Measurements from ENCODE around the gene AVPR2.

AVPR2 gene

DNA sequence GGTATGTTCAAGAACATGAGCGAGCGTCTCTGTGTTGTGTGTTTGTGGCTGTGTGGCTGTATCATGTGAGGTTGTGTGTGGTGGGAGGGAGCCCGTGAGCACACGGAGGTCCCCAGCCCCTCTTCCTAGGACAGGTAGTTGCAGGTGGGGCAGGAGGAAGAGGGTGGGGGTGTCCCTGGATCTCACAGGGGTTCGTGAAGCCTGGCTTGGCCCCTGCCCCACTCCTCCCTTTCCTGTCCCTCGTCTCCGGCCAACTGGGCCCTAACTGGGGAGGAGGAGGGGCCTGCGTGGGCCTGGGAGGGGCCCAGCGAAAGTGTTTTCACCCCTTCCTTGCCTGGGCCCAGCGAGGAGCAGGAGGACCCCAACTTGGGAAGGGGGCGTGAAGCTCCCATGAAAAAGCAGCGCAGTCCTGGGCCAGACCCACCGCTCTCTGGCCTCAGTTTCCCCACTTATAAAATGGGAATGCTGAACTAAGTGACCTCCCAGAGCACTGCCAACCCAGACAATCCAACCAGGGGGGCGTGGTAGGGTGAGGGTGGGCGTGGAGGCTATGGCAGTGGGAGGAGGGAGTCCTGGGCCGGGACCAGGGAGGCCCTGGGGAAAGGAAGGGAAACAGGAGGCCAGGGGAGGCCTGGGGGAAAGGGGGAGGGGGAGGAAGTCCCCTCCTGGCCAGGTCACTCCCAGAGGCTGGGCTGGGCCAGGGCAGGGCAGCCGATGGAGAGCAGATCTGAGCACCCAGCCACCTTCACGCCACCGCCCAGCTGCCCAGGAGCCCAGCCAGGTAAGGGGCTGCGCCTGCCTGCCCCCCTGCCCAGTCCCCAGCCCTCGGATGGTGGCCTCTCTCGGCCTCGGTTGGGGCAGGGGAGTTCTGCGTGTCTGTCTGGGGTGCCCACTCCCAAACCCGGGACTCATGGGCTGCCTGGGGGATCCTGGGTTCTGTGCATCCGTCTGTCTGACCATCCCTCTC lies at the start of gene AVPR2:
Gene AVPR2 (plus strand): TSS at position 683 of the 967 bp plus-strand sequence. CDS start 473 bp downstream, outside the sequence.
- DNase-seq (ENCODE audit: low read depth), result no peak

DNA sequence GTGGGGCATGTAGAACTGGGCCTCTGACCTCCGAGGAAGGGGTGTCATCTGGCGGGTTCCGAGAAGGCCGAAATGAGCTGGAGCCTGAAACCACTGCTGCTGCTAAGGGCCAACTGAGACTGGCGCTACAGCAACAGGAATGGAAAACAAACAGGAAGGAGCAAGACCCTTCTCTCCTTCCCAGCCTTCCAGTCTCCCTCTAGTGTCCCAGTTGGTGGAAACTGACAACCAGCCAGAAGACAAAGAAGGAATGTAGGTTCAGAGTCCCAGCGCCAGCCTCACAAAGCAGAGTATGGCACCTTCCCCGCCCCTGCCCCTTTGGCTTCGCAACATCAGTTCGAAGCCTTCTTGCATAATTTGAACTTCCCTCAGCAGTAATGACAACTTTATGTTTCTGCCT lies 49.8 kb upstream of the AVPR2 start:
- no peak for DNase-seq (ENCODE audit: low read depth)

DNA sequence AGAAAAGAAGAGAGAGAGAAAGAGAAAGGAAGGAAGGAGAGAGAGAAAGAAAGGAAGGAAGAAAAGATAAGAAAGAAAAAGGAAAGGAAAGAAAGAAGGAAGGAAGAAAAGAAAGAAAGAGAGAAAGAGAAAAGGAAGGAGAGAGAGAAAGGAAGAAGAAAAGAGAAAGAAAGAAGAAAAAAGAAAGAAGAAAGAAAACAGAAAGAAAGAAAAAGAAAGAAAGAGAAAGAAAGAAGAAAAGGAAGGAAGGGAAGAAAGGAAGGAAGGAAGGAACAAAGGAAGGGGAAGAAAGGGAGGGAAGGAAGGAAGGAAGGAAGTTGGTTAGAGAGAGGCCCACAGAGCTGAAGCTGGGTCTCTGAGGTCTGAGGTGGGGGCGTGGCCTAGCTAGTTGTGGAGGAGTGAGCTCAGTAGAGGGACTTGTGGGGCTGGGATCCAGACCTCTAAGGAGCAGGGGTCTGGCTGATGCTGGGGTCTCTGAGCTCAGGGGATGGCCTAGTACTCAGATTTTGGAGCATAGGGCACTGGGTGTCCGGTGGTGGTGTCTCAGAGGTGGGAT lies 47.0 kb upstream of the AVPR2 start:
- DNase-seq (ENCODE audit: low read depth), result no peak

DNA sequence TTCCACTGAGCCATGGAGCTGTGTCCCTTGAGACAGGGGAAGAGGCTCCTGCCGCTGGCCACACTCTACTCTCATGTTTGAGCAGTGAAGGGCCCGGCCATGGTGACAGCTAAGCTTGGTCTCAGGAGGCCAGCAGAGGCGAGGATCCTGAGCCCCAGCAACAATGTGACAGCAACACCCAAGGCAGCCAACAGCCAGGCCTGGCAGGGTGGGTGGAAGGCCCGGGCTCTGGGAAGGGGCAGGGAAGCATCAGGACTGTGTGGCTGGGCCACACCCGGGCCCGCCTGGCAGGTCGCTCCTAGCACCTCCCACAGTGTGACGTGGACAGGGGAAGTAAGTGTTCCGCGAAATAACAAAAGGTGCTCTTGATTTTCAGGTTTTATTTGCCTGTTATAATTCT lies 43.3 kb upstream of the AVPR2 start:
- DNase-seq (ENCODE audit: low read depth), result no peak

DNA sequence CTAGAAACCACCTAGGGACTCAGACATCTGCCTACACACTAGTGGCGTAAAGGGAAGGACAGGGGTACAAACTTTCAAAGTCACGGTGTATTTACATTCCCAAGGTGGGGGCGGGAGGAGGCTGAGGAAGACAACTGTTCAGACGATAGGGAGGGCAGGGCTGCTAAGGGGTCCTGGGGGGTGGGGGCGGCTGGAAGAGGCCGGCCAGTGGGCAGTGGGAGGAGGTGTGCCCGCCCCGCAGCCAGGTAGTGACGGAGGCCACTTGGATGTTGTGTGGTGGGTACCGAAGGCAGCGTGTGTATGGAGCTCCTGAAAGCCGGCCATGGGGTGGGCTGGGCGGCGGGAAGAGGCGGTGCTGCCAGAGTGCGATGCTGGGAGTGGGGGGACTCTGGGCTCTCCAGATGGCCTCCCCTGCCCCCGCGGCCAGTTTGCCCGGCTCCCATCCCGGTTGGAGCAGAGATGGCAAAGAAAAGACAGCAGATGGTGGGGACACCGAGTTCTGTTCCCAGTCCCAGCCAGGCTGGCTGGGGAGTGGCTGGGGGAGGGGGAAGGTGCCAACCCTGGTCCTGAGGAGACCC lies 42.7 kb upstream of the AVPR2 start:
- DNase-seq (ENCODE audit: low read depth), result no peak

DNA sequence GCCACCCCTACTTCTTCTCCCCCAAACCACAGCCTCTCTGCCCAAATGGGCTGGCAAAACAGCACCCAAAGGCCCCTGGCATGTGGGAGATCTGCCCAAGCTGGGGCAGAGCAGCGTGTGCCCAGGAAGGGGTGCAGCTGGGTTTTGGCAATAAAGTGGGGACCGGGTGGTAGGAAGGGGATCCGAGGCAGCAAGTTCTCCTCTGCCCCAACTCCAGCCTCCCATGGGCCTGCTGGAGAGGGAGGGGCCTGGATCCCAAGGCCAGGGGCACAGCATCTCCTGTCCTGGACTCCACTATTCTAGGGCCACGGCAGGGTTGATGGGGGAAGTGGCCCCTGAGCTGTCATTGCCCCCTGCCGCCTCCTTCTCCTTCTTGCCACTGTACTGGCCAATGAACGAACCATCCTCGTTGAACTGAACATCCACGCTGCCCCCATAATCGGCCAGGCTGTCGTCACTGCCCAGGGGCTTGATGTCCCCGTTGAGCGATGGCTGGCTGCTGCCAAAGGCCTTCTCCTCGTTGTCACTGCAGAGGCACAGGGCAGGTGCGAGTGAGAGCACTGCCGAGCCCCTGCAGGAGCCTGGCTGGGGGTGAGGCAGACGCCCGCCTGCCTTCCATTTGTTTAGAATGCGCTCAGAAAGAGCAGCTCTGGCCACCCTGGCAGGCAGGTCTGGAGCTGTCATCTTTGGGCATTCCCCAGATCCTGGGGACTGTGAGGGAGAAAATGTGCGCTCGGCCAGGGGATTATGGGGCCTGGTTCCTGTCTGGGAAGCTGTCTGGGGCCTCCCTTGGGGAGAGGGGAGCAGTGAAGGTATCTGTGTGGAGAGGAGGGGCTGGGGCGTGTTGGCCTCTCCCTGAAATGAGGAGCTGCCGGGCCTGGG lies 41.9 kb upstream of the AVPR2 start:
- no peak for DNase-seq (ENCODE audit: low read depth)

DNA sequence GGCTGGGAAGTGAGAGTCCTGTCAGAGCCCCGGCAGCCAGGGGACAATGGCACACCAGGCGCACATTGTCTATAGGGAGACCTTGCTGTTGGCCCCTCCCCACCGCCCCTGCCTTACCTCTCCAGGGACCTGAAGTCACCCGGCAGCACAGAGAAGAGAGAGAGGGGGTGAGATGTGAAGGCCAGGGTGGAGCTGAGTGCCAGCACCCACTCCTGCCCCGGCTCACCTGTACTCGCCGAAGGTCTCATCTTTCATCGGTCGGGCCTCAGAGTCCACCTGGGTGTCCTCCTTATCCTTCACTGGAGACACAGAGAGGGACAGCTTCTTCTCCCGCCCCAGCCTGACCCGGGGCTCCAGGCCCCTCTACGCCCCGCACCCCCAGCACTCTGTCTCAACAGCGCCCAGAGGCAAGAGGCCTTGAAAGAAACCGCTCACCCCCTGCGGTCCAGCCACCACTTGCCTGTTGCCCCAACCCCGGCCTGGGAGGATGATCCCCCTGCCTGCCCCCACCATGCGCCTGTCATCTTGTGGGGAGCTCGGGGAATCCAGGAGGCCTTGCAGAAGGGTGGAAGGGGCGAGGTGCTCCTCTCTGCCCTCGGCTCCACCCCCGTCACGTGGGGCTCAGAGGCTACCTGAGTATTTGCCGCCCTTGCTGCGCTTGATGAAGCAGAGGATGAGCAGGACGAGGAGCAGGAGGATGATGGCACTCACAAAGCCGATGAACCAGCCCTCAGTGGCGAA lies 41.1 kb upstream of the AVPR2 start:
- no peak for DNase-seq (ENCODE audit: low read depth)

DNA sequence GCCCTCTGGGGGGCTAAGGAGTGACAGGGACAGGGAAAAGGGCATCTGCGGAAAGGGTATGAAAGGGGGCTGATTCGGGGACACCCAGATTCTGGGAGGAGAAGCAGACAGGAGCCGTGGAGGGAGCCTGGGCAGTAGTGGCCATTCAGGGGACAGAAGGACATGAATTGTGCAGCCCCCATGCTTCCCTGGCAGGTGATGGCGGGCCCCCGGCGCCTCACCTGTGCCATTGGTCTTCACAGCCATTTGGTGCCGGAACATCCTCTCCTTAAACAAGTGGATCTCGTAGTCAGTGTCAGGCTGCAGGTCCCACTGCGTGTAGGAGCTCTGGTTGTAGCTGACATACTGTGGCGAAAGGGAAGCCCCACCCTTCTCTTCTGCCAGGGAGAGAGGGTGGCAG lies 40.4 kb upstream of the AVPR2 start:
- no peak for DNase-seq (ENCODE audit: low read depth)

DNA sequence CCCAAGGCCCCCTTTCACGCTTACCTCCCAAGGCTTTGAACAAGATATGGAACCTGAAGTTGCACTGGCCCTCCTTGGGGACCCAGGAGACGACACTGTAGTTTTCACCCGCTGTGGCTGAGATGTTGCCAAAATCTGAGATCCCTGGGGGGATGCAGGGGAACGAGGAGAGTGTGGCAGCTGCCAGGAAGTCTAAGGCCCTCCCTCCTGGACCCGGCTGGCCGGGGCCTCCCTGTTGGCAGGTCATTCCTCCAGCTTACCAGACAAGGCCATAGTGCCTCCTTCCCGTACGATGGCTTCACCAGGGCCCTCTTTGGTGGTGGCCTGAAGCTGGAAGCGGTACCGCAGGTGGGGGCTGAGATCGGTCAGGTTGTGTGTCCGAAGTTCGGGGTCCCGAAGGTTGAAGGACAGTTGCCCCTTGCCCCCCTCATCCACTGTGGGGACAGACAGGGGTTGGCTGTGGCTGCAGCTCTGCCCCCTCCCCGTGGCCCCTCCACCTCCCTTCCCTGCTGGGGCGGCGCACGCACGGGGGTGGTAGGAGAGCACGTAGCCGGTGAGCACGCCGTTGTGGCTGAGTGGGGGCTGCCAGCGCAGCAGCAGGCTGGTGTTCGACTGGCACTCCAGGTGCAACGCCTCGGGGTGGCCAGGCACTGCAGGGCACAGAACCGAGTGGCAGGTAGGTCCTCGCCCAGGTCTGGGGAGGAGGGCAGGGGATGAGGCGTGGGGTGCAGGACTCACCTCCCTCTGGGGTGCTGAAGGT lies 39.7 kb upstream of the AVPR2 start:
- no peak for DNase-seq (ENCODE audit: low read depth)

DNA sequence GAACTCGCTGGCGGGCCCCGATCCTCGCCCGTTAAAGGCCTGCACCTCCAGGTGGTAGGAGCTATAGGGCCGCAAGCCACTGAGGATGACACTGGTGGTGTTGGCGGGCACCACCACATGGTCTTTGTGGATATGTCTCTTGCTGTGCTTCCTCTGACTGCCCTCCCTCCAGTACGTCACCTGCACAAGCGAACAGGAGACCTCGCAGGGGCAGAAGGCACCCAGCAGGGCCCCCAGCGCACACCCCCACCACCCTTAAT lies 39.2 kb upstream of the AVPR2 start:
- no peak for DNase-seq (ENCODE audit: low read depth)

DNA sequence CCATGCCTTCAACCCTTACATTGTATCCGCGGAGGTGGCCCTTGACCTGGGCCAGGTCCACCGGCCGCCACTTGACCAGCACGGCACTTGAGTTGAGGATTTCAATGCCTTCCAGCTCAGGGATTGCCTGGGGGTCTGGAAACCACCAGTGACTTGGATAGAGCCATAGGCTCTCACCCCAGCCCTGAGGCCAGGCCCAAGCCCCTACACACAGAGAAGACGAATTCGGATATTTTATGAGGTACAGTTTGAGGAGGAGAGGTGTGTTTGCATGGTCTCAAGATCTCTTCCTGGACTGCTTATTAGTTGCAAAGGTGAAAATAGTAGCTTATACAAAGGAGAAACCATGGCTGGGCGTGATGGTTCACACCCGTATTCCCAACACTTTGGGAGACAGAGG lies 38.8 kb upstream of the AVPR2 start:
- no peak for DNase-seq (ENCODE audit: low read depth)

DNA sequence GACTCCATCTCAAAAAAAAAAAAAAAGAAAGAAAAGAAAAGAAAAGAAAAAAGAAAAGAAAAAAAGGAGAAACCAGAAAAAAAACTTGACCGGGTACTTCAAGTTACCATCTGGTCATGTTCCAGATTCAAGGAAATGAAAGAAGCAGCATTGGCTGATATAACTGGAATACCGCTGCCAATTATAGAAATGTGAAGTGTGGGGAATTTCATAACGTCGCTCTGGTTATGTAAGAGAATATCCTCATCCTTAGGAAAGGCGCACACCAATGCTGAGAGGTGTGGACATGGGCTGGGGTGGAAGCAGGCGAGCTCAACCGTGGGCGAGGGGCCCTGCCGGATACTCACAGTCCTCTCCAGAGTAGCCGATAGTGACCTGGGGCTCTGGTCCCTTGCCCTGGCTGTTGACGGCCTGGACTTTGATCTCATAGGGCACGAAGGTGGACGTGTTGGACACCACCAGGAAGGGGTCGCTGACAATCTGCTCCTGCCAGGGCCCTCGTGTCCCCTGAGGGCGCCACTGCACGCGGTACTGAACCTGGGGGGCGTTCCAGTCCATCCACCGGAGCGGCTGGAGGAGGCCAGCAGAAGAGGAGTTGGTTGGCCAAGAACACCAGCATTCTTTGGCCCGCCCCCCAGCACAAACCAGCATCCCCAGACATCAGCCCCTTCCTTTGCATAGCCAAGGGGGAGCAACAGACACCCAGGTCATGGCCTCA lies 38.0 kb upstream of the AVPR2 start:
- no peak for DNase-seq (ENCODE audit: low read depth)

DNA sequence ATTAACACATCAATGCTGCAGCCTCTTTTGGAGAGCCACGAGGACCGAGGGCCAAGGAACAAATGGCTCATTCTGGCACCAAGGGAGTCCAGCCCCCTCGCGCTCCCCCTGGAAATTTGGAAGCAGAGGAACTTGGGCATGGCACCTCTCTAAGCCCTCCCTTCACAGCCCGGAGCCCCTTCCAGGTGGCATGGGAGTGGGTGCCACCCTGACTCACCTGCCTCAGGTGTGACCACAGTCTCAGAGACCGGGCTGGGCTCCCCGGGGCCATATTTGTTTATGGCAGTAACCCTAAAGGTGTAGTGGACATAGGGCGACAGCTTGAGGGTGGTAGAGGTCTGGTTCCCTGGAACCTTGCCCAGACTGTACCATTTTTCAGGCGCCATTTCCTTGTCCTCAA lies 37.3 kb upstream of the AVPR2 start:
- DNase-seq (ENCODE audit: low read depth), result no peak

DNA sequence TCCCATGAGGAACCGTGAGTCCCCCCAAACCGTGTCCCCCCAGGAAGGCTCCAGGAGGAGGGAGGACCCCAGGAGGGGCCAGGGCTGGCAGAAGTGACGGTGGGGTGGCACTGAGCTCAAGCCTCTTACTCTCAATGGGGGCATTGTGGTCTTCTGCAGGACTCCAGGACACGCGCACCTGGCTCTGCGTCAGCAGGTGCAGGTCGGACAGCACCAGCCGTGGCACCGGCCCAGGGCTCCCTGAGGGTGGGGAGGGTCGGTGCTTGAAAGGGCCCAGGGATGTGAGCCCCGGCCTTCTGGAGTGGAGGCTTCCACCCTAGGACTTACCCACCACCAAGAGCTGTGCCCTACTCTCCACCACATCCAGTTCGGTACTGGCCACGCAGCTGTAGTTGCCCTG lies 36.8 kb upstream of the AVPR2 start:
- no peak for DNase-seq (ENCODE audit: low read depth)

DNA sequence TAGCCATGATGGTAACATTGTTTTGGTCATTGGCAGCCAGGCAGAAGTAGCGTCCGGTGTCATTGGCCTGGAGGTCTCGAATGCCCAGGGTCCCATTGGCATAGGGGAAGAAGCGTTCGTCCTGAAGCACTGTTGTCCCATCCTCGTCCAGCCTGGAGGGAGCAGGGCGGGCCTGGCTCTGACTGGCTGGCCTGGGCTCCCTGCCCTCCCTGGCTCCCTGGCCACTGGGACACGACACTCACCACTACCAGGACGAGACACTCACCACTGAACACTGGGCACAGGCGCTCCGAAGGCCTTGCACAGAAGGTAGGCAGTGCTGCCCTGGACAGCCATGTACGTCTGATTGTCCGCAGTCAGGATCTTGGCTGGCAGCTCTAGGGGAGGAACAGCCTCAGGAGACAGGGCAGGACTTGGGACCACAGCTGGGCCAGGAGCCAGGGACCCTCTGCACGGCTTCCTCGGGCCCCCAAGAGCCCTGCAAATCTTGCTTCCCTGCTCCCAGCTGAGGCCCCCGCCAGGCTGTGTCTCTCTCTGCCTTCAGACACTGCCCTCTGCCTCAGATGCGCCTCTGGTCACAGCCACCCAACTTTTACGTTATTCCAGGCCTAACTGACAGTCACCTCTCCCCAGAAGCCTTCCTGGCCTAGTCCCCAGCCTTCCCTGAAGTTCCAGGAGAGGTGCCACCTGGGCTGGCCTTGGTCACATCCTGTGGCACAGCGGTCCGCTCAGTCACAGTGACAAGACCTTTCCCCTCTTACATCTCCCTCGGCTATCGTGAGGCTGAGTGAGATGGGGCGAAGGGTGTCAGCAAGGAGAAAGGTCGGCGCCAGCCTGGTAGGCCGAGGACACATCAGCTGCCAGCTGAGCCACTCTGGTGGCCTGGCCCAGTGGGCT lies 35.6 kb upstream of the AVPR2 start:
- no peak for DNase-seq (ENCODE audit: low read depth)

DNA sequence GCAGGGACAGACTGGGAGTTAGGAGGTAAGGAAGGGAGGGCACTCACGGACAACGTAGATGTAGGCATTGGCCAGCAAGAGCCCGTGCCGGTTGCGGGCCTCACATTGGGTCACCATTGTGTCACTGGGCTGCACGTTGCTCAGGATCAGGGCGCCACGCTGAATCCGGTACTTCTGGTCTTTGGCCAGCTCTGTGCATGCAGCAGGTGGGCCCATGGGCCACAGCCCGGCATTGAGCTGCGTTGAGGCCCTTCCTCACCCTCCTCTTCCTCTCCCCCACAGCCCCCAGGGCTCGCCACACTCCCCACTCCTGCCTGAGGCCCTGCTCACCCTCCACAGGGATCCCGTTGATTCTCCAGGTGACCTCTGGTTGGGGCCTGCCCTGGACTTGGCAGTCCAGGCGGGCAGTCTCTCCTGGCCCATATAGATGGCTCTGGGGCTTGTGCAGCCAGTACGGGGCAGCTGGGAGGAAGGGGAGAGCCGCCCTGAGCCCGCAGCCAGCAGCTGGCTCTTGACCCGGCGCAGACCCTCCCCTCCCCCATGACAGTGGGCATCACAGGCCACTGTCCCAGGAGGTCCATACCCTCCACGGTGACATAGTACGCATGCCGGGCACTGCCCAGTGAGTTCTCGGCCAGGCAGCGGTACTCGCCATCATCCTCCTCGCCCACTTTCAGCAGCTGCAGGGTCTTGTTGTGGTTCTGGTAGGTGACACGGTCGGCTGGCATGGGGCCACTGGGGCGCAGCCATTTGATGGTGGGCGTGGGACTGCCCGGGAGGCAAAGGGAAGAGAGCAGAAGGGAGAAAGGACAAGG lies 34.8 kb upstream of the AVPR2 start:
- no peak for DNase-seq (ENCODE audit: low read depth)

DNA sequence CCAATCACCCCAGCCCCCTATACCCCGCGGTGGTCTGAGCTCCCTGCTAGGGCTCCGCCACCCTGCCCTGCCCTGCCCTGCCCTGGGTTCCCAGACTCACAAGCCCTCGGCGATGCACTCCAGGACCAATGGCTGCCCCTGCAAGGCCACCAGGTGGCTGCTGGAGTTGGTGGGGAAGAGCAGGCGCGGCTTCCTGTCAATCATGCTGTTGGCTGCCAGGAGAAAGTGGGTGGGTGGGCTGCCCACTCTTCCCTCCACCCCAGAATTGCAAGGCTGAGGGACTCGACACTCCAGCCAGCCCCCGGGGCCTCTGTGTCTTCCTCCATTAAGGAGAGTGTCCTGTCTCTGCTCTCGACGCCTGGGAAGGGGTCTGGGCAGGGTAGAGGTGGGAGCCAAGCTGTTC lies 34.2 kb upstream of the AVPR2 start:
- DNase-seq (ENCODE audit: low read depth), result no peak

DNA sequence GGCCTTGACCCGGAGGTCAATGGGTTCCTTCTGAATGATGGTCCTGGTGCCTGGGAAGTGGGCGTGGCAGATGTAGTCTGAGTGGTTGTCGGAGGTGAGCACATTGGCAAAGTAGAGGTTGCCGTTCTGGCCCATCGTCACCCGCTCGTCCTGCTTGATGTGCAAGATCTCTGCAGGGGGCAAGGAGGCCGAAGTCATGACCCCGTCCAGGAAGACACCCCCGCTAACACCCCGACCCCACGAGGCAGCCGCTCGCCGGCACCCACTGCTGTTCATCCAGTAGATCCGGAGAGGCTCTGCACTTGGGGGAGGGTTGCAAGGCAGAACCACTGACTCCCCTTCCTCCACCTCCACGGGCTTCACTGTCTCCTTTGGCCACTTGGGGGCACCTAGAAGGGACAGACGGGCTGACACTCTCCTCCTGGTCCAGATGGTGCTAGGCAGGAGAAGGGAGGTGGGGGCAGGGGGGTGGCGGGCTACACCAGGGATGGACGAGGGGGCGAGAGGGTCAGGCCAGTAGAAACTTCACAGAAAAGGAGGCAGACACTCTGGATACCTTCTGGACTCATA lies 33.6 kb upstream of the AVPR2 start:
- no peak for DNase-seq (ENCODE audit: low read depth)
